ENCODE results near the gene EPC1.
A peak's percentile ranks its signal among the peaks of the same experiment; 100 is the strongest.

EPC1 gene

DNA sequence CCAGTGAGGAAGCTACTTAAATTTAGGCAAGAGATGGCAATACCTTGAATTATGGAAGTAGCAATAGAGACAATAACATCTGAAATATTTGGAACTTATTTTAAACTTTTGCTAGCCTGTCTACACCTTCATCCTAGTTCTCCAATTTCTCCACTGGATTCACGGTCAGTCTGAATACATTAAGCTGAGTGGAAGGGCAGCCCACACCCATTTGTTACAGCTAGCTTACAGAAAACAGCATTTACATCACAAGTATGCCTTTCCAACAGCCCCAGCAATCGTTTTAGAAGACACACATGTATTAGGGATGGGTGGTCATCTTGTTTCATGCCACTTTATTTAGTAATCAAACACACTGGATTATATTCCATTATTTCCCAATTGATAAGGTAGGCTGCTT lies 16.7 kb downstream of the EPC1 start:
- no peak for DNase-seq

DNA sequence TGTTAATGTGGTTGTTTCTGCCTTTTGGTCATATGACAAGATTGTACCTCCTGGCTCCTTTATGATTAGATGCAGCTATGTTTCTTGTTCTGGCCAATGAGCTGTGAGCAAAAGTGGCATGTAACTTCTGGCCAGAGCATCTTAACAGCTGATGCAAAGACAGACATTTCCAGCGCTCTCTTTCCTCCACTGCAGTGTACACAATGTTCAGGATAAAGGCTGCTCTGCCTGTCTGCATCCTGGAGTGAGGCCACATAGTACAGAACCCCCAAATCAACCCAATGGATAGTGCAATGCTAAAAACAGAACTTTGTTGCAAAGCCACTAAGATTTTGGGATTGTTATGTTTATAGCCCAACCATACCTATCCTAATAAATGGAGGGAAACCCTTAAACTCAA lies 17.9 kb downstream of the EPC1 start:
- no peak for DNase-seq

DNA sequence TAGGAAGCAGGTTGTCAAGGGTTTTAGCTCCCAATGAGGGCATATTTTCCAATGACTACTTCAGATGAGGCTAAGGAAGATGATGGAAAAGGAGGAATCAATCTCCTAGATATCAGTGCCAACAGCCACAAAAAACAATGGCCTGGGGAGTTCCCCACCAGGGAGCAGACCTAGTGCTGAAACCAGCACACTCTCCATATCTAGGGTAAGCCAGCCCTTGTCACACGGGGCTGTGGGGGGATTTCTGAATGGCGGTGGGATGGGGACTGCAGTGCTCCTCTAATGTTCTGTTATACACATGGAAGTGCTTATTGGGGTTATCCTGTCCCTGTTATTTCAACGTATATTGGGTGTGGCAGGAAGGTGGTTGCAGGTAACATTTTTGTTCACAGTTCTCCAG lies 18.5 kb downstream of the EPC1 start:
- no peak for DNase-seq

DNA sequence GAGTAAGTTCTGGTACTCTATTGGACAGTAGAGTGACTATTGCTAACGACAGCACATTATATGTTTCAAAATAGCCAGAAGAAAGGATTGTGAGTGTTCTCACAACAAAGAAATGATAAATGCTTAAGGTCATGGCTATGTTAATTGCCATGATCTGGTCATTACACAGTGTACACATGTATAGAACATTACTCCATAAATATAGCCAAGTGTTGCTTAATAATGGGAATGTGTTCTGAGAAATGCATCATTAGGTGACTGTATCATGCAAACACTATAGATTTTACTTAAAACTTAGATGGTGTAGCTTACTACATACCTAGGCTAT lies 19.6 kb downstream of the EPC1 start:
- no peak for DNase-seq

DNA sequence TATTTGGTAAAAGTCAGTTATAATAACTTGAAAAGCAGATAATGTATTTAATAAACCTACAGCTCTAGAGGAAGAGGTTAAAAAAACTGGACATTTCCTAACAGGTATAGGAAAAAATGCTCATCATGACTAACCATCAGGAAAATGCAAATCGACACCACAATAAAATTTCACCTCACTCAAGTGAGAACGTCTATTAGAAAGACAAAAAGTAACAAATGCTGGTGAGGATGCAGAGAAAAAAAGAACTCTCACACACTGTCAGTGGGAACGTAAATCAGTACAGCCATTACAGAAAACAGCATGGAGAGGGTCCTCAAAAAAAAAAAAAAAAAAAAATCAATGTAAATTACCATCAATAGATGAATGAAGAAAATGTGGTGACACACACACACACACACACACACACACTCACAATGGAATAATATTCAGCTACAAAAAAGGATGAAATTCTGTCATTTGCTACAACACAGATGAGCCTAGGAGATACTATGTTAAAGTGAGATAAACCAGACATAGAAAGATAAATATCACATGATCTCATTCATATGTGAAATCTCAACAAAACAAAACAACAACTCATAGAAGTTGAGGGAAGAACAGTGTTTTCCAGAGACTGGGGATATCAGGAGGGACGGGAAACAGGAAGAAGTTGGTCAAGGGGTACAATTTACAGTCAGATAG lies 20.1 kb downstream of the EPC1 start:
- DNase-seq, result no peak

DNA sequence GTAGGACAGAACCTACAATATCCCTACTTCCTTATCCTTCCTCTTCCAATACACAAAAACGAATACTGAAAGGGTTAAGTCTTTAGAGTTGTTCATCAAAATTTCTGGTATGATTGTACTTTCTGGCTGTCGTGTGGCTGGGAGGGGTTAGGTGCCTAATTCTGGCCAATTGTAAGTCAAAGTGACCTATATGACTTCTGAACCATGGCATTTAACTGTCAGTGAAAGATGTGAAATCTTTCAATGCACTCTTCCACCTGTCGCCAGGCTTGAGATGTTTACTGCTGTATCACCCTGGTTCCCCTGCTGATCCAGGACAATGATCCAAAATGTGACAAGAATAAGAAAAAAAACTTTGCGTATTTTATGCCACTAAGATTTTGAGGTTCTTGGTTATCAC lies 20.8 kb downstream of the EPC1 start:
- no peak for DNase-seq

DNA sequence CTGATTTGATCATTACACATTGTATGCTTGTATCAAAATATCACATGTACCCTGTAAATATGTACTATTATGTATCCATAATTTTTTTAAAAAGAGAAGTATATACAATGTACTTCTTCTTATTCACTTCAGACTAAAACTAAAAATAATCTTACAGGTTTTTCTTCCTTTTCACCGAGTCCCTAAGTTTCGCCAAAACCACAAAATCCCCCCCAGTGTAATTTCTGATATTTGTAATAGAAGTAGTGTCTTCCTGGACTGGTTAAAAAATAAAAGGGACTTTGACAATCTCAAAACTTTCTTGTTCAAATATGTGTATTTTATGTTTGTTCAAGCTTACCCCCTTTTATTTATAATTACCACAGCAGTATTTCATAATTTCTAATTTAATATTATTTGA lies 23.9 kb downstream of the EPC1 start:
- no peak for DNase-seq

DNA sequence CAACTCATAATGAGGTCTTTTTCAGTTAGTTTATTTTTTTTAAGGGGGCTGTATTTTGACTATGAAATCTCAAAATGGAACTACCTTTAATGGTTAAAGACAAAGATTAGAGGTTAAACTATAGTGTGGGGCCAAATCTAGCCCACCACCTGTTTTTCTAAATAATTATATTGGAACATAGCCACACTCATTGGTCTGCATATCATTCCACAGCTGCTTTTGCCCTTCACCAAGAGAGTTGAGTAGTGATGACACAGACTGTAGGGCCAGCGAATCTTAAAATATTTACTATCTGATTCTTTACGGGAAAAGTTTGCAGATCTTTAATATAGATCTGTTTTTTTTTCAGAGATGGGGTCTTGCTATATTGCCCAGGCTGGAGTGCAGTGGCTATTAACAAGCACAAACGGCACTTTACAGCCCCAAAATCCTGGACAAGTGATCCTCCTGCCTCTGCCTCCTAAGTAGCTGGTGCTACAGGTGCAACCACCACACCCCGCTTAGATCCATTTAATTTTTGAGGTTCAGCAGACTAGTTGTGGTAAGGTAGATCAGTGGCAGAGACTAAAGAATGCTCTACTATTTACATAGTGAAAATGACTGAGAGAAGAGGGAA lies 25.8 kb downstream of the EPC1 start:
- DNase-seq, result no peak

DNA sequence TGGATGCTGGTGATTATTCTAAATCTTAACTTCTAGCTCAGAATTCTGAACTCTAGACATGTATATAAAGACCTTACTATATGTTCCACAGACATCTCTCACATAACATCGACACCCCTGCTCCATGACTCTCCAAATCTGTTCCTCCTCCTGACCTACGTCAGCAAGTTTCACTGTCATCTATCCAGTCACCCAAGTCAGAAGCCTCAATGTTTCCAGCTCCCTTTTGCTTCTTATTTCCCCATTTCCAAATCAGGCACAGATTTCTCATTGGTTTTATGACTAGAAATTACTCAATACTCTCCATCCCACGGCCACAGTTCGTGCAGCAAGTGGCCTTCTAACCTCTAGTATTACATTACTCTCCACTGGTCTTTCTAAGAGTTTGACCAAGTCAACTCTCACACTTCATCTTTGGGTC lies 28.5 kb downstream of the EPC1 start:
- no peak for DNase-seq

DNA sequence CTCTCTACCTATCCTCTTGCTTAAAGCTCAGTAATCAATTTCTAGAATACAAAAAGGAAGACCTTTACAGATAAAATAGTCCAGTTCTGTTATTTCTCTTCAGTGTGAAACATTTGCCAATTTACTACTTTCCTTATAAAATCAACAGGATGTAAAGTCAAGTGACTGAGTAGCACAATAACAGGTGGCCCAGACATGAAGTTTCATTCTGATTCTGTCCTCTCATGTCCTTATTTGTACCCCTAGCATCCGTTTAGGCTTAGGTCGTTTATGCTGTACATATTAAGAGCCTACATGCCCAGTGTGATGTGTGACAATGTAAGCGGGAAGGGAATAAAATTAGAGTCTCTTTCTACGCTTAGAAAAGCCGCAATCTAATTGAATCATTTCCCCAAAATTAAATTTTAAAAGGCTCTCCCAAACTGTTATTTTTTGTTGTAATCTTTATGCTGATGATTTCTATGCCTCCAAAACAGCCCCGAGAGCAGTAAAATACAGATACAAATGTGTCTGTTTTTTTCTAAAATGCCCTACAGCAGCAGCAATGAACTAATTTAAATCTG lies 29.1 kb downstream of the EPC1 start:
- no peak for DNase-seq

DNA sequence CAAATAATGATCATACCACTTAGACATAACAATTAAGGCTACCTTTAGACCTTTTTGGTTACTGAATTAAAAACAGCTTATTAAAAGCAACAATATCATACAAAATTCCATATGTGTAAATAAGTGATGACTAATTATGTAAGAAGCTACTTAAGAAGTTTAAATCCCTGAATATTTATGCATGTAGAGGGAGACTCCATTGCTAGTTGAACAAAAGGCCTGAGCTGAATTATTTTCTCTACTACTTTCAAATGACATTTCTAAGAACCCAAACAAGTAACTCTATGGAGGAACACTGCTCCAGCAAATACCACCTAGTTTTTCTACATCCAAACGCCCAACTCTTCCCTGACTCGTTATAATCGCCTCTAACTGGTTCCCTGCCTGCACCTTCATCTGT lies 31.5 kb downstream of the EPC1 start:
- DNase-seq, result no peak

DNA sequence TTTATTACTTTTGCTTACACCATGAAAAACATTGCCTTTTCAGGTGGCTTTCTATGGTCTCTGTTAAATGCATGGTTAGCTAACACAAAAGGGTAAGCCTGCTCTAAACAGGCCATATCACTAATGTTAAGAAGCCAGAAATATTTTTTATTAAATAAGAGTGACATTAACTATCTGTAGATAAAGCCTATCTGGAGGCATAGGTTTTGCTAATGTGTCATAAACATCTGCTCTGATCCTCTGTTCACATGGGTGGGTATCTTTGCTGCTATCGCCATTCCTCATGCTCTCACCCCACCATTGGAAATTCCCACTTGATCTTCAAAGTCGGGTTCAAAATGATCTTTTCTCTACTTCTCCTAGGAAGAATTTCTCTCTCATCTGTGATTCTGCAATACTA lies 32.4 kb downstream of the EPC1 start:
- DNase-seq, result no peak

DNA sequence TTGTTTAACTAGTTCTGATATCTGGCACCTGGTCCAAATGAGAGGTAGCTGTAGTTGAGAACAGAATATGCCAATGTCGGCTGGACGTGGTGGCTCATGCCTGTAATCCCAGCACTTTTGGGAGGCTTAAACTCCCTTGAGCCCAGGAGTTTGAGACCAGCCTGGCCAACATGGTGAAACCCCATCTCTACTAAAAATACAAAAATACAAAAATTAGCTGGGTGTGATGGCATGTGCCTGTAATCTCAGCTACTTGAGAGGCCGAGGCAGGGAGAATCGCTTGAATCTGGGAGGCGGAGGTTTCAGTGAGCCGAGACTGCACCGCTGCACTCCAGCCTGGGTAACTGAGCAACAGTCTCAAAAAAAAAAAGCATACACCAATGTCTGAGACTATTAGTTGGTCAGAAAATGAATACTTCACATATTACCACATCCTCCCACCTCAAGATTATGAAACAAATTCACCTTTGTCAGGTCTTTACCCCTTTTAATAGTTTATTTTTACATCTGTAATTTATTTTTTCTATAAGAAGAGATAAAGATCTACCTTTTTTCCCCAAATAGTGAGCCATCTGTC lies 38.8 kb downstream of the EPC1 start:
- DNase-seq, result peak; percentile 25

DNA sequence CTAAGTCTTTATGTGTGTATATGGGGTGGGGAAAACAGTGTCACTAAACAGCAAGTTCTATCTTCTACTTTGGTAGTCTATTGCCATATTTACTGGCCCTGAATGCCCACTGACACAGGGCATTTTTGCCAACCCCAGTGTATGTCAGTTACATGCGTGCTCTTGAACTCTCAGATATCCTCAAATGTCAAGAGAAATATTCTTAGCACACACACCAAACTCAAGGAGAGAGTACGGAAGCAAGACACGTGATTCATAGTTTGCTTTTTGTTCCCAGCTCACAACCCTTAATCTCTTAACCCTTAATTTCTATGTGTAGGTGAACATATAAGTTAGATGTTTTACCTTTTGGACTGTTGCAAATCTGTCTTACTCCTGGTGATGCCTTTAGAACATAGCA lies 39.3 kb downstream of the EPC1 start:
- DNase-seq, result no peak

DNA sequence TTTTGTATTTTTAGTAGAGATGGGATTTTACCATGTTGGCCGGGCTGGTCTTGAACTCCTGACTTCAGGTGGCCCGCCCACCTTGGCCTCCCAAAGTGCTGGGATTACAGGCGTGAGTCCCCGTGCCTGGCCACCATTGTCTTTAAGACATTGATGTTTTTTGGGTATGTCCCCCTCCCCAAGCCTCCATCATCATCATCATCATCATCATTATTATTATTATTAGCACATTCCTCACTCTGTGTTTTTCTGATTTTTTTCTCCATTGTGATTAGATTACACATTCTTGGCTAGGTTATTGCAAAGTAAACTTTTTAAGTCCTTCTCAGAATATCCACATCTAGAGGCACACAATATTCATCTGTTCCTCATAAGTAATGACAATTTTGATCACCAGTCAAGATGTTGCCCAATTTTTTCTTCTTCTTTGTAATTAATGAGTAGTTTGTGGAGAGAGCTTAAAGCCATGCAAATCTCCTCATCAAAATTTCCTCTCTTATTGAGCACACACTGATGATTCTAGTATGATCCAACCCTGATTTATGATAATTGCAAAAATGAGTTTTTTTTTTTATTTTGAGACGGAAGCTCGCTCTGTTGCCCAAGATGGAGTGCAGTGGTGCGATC lies 47.5 kb downstream of the EPC1 start:
- DNase-seq, result no peak

DNA sequence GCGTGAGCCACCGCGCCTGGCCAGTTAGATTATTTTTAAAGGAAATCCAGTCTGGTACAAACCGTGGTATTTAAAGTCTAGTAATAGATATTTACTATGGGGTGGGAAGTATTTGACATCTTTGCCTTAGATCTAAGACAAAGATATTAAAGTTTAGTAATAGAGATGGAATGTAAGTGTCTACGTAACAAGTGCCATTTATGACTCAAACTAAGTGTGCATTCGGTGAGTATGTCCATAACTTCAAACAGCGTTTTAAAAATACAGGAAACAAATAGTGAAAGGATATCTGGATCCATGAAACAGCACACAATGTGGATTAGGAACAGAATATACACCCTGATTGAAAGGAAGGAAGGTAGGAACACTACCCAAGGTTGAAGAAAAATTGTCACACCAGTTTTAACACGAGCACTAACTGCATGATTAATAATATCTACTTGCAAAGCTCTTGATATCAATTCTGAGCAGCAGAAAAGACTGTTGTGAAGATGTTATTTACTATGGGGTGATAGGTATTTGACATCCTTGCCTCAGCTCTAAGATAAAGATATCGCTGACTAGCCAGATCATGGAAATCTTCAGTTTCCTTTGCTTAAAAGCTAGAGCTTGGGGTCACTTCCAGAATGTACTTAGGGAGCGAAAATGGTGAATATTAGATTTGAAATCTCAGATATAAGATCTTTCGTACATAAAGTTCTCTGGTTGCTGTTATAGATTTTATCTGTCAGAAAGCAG lies 48.7 kb downstream of the EPC1 start:
- DNase-seq, result no peak

DNA sequence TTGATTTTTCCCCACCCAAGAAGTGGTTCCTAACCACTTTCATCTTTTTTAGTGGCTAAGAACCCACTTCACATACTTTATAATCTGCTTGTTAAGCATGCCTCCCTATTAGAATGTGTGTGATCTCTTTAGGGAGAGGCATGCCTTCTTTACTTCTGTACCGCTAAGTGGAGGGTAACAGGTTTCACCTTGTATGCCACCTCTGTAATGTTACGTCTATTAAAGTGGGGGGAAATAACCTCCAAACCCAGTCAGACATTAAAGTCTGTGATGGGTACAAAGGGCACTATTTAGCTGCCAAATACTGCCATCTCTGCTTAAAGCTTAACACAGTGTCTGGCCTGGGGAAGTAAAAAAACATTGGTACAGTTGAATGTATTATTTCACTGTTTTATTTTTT lies 51.9 kb downstream of the EPC1 start:
- no peak for DNase-seq

DNA sequence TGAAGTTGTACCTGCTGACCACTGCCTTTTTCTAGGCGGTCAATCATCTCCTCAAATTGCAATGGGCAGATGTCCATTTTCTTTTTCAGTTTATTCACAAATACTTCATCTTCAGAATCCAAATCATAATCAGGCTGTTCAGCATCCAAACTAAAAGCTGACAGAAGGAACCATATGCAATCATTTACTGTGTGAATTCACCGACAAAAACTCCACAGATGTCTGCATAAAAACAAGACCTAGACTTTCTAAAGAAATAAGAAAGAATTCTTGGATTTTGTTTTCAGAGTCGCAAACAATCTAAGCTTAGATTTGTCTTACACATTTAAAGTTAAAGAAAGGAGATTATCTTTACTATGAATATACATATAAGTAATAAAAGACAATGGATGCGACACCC lies 53.4 kb downstream of the EPC1 start:
- DNase-seq, result no peak

DNA sequence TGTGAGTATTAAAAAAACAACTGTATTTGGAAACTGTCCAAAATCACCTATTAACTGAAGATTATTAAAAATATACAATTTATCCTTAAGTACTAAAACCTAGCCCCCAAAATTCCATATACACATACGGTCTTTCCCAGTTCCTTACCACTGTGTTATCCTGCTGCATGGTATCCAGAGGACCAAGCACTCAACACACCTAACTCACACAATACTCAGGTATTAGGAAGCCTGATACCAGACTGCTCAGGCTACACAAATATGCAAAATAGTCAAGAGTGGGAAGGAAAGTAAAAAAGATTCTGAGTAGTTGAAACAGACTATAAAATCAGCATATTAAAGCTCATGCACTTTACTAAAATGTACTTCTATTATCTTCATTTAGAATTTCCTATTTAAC lies 67.2 kb downstream of the EPC1 start:
- DNase-seq, result no peak

DNA sequence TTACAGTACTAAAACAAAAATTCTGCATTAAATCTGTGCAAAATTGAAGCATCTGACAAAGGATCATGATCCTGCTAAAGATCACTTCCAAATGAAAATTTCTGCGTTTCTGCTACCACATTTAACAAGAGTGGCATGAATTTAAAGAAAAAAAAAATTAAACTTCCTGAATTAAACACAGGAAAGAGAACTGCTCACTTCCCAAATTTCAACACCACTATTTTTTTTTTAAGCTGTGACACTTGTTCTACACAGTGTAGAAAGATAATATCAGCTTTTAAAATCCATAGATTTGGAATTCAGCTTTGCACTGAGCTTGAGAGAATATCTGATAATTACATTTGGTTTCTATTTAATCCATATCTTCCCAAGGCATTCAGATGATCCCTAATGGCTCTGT lies 73.6 kb downstream of the EPC1 start:
- DNase-seq, result no peak

DNA sequence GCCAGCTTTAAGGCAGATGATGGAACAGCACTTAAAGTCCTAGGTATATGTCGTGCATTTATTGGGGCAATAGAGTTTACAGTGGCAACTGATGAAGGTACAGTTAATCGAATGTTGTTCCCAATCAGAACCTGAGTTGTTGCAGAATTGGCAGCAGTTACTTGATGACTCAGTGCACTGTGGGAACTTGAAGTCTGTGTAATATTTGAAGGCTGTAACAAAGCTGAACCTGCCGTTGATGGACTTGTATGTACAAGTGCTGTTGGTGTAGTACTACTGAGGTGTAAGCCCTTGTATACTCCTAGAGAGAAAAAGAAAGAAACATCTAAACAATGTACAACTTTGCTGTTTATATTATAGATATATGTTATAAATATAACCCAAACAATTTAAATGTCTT lies 75.3 kb downstream of the EPC1 start:
- DNase-seq, result no peak

DNA sequence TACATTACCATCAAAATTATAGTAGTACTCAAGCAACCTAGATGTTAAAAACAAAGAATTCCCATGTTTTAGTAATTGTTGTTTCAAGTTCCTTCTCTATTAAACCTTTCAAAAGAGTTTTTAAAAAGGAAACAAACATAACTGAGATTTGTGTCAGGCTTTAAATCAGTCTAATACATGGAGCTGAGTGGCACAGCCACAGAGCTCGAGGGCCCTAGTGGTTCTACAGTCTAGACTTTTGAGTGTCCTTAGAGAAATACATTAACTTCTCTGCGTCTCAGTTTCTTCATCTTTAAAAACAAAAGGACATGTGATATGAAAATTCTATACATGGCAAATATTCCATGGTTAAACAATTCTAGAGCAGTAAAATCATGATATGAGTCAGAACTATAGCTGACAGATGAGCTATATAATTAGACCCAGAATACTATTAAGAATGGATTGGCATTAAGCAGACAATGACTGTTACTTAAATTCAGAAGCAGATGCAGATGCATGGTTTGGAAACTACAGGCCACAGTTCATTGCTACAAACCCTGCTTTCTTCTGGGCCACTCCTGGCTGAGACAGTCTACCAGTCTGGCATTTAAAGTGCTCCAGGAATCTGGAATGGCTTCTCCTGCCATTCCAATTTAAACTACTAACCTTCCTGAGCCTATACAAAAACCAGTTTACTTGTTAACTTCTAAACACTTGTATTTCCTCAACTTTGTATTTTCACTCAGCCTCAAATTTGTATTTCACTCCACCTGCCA lies 77.4 kb downstream of the EPC1 start:
- no peak for DNase-seq

DNA sequence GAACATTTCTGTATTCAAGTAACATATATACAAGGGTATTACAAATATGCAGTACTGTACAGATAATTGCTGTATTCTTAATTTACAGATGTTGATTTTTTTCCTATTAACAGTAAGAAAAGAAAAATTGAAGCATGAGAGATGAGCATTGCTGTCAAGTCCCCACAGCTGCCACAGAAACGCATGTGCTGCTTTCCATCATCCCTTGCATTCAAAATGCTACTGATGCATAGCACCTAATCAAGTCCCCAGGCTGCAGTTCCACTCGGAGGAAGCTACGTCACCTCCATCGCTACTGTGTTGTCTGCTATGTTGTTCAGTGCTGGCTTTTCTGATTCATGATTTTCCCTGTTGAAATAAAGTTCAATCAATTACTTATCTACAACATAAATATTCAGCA lies 78.2 kb downstream of the EPC1 start:
- no peak for DNase-seq

All from CD4-positive, alpha-beta T cell treated with Interleukin-17A for 4 hours (primary cell).